ENCODE data around the gene DCLK1.

DCLK1 gene

DNA sequence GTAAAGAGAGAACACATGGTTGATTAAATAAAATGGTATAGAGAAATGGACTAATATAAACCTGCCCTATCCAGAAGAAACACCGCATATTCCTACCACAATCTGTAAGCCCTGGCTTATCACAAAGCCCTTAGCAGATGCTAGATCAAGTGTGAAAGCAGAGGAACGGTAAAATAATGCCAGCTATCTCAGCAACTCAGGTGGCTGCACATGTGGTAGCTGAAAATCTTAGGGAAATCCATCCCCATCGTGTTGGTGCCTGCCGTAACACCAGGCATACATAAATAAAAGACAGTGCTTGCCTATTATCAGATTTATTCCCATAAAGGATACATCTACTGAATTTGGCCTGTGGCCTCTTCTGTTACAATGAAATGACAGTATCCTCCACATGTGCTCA is 350.6 kb downstream of the DCLK1 start:
- DNase-seq: no peak

DNA sequence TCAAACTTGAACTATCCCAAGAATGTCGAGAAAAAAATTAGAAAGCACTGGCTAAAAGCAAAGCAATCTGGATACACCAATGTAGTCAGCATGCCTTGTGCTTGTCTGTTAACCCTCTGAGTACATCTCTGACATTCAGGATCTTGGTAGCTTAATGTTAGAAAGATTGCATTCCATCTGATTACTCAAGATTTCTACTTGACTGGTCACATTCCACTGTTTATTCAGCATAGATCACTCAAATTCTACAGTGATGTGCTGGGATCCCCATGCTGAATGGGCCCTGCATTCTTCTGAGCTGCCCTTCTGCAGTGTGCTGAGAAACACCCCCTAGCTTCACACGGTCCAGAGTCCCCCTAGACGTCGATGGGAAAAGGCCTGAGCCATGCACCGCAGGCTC is 359.3 kb downstream of the DCLK1 start:
- no peak for DNase-seq

DNA sequence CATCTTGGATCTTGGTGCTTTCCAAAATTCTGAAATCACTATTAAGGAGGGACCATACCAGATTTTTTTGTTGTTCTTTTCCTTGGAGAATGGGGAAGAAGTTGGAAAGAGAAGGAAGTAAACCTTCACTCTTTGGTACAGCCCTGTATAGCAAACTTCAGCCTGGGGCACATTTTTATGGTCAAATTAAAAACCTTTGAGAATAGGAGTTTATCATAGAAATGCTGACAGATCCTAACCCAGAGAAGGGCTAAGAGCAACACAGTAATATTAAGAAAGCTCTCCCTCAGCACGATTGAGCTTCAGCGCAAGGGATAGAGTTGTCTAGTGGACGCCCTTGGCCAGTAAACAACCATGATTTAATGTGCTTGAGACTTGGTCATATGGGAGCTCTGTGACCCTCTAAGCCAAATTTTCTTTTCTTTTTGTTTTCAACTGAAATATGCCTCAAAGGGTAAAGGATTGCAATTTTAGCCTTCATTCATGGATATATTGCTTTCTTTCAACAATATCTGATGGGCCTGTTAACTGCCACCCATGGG is 360.4 kb downstream of the DCLK1 start:
- DNase-seq: no peak

DNA sequence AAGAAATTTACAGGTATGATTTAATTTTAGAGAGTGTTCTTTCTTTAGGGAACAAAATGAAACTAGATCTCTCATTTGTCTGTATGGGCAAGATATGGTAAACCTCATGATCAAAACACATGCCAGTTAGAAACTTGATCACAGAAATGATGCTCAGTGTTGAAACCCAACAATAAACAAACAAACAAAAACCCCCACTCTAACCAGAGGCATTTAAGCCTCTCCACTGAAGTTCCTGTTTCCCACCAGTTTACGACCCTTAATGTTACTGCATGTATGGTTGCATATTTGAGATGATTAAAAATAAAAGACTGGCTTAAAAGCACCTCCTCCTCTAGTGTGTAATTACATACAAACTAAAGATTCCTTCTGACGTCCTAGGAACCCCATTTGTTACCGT is 361.4 kb downstream of the DCLK1 start:
- no peak for DNase-seq

DNA sequence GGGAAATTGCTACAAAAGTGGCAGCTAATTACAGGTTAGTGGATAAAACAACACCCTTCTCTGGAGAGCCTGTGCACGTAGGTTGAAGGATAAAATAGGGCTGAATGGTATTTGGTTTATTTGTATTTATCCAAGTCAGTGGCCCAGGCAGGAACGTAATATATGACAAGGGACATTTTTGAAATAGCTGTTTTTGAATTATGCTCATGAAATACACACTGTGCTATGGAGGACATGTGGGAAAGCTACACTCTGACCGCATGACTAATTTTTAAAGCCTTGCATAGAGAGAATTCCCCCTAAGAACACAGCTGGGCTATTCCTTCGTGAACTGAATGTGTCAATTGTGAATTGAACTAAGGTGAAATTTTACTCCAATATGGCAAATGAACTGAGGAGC is 362.6 kb downstream of the DCLK1 start:
- no peak for DNase-seq

DNA sequence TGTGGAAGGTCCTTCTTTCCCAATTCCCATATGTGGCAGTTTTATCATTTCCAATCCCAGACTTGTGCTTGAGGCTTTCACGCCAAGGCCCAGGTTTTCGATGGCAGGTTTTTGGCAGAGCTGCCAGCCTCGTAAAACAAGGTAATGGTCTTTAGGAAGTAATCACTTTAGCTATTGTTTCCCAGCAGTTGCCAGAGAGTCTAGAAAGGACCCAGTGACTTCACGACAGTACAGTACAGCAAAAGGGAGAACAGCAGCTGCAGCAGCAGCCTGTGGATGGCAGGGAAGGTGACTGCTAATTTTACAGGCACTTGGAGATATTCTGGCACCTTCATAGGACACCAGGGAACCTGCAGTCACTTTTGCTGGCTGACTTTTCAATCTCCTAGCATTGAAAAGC is 363.1 kb downstream of the DCLK1 start:
- DNase-seq: peak; percentile 30

DNA sequence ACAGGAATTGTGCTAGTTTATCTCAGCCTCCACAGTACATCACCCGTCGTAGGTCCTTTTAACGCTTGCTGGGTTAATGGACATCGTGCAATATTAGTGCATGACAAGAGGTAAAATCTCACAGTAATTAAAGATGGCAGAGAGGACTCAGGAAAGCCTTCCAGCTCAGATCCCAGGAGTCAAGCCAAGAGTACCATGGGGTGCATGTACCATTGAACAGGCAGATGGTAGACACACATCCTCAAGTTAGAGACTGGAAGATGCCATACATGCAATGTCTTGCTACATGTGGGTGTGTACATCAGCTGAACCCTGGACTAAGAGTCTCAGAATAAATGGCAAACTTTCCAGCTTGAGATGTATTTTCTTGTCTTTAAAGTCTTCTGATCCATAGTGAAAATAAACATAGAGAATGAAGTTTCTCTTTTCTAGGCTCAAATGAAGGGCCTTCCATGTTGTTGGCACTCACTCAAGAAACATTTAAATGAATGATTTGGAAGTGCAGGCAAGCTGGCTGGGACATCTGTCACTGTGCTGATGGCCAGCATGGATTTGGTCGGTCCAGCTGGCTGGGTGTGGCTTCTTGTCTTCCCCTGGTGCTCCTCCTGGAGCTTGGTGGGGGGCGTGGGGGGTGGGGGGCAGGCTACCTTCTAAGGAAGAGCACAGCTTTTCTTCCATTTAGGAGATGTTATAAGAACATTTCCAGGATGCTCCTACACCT is 363.8 kb downstream of the DCLK1 start:
- DNase-seq: peak; percentile 14

DNA sequence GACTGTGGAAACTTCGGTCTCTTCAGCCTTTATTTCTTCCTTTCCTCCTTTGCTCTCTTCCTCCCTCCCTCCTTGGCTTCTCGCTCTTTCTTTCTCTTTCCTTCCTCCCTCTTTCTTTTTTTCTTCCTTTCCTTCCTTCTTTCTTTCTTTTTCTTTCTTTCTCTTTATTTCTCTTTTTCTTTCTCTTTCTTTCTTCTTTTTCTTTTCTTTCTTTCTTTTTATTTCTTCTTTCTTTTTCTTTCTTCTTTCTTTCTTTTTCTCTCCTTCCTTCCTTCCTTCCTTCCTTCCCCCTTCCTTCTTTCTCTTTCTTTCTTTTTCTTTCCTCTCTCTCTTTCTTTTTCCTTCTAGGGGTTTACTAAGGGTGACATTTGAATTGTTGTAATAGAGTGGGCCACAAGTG is 364.5 kb downstream of the DCLK1 start:
- no peak for DNase-seq

DNA sequence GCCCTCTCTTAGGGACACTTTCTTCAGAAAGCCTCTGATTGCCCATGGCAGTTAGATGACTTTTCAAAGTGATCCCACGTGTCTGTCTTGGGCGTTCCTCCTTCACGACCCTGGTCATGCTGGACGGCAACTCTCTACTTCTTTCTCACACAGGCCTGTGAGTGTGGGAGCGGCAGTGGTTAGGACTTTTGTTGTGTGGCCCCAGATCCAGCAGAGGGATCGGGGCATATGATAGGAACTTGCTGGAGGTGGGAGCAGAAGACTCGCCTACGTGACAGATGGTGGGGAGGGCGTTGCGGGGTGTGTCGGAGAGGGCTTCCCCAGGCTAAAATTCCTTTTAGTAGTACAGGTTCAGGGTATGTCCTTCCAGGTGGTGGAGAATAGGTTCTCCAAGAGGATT is 365.2 kb downstream of the DCLK1 start:
- no peak for DNase-seq

DNA sequence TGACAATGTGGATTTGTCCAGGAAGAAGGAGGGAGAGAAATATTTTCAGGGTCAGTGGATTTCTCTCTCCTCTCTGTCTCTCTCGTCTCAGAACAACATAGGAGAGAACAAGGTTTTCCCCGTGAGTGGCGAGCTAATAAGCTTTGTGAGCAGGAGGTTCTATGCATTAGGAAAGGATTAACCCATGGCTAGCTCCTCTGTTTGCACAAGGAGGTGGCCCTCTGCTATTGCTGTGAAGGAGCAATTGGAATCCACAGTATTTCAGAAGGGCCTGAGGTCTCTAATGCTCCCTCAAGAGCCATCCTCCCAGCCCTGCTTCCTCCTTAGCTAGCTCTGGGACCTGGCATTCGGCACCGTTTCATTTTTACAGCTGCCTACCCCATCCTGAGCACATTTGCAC is 365.8 kb downstream of the DCLK1 start:
- DNase-seq: no peak

DNA sequence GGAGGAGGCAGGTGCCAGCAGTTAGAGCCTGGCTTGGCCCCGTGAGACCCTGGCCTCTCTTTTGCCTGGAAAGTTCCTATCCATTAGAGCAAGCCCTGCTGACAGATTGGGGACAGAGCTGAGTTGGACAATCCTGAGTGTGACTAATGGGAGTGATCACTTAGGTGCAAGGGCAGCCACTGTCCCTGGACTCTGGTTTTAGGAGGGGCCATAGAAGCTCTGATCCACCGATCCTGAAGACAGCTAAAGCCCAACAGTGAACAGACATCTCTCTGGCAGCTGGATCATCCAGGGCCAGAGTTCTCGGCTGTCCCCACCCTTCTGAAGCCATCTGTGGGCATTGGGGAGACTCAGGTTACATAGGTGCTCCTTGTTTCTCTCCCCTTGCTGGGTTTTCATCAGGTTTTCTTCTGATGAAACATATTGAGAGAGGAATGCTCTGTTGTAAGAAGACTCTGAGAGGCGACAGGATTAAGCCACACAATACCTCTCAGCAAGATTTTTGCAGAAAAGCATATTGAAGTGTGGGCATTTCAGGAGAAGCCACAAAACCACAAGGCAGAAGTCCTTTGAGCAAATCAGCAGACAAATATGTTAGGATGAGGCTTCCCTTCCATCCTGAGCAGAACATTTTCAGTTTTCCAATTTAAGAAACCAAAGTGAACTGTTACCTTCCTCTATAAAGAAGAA is 366.7 kb downstream of the DCLK1 start:
- no peak for DNase-seq

DNA sequence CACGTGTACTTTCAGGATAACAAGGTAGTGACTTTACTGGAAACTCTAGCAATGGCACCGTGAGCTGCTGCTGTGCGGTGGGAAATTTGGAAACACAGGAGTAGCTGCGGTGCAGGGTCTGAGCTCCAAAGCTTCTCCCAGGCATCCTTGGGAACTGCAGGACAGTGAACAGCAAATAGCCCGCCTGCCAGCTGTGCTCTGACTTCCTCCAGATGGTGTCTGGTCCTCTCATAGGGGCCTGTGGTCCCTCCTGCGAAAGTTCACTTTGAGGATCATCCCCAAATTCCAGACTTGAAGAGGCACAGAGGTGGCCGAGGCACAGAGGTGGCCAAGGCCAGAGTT is 367.4 kb downstream of the DCLK1 start:
- DNase-seq: no peak

DNA sequence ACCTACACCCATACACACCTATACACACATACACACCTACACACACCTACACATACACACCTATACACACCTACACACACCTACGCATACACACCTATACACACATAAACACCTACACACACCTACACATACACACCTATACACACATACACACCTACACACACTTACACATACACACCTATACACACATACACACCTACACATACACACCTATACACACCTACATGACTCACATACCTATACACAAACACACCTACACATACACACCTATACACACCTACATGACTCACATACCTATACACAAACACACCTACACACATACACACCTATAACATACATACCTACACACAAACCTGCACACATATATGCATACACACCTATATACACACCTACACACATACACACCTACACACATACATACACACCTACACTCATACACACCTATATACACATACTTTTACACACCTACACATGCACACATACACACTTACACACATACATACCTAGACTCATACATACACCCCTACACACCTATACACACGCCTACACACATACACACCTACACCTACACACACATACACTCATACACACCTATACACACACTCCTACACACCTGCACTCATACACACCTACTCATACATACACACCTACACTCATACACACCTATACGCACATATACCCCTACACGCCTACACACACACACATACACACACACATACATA is 368.0 kb downstream of the DCLK1 start:
- DNase-seq: no peak

DNA sequence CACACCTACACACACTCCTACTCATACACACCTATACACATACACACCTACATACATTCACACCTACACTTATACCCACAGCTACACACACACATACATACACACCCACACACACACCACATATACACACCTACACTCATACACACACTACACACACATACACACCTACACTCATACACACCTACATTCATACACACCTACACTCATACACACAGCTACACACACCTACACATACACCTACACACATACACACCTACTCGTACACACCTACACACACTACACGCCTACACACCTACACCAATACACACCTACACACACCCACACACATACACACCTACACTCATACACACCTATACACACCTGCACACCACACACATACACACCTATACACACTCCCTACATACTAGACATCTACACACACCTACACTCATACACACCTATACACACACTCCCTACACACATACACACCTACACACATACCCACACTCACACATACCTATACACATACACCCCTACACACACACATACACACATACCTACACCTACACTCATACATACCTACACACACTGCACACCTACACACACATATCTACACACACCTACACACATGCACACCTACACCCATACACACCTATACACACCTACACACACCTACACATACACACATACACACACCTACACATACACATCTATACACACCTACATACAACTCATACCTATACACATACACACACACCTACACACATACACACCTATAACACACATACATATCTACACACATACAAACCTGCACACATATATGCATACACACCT is 369.5 kb downstream of the DCLK1 start:
- DNase-seq: no peak

DNA sequence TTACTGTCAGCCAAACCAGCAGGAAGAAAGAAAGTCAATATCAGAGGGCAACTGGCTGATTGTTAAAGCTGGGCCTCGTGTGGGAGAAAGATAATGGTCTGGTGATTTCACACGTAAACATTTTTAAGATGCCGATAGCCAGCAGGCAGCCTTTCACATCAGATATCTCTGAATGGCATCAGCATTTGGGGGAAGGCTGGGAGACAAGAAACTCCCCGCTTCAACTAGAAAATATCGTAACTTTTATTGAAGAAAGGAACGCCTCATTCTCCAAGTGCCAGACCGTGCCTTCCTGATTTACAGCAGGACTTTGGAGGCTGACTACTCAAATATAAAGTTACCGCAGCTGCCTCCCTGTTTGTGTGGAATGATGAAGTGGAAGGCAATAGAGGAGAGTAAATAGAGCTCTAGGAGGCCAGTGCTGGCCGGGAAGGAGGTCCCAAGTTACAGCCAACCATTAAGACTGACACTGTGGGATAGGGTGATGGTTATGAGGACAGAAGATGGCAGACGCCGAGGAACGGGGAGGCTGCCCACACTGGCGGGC is 370.4 kb downstream of the DCLK1 start:
- no peak for DNase-seq

DNA sequence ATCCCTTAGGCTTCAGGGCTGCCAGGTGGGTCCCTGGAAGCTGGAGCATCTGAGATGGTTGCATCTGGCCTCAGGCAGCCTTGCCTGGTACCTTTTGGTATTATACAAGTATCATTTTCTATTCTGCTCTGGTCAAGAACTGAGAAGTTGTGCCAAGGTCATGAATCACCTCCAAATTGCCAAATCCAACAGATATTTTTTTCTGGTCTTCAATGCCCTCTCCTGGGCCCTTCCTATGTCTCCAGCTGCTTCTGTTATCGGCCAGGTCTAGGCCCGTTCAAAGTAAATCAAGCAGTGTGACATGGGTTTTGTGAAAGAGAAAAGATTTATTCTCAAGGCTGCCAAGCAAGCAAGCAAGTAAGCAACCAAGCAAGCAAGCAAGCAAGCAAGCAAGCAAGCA is 383.6 kb downstream of the DCLK1 start:
- no peak for DNase-seq

DNA sequence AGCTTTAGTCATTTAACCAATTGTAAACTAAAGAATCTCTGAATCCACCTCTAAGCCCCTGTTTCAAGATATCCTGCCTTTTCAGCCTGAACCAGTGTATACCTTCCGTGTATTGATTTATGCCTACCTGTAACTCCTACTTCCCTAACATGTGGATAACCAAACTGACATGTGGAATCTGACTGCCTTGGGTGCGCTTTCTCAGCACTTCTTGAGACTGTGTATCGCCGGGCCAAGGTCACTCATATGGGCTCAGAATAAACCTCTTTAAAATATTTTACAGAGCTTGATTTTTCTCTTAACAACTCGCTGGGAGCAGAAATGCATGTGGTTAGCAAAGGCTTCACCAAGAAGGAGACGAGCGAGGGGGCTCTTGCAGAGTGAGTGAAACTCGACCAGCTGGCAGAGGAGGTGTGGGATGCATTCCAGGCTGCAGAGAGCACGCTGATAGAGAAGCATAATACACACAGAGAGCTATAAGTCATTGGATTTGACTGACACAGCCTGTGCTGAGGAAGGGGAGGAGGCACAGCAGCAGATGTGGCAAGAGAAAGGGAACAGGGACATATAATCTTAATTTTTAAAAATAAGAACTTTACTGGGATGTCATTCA is 386.5 kb downstream of the DCLK1 start:
- no peak for DNase-seq

DNA sequence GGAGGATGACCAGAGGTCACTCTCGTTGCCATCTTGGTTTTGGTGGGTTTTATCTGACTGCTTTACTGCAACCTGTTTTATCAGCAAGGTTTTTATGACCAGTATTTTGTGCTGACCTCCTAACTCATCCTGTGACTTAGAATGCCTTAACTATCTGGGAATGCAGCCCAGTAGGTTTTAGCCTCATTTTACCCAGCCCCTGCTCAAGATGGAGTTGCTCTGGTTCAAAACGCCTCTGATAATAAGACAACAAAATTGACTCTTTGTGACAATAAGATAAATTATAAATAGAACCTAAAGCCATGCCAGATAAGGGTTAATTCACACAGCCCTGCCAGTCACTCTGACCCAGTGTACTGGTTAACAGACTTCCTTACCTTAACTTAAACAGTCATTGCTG is 387.0 kb downstream of the DCLK1 start:
- DNase-seq: no peak

DNA sequence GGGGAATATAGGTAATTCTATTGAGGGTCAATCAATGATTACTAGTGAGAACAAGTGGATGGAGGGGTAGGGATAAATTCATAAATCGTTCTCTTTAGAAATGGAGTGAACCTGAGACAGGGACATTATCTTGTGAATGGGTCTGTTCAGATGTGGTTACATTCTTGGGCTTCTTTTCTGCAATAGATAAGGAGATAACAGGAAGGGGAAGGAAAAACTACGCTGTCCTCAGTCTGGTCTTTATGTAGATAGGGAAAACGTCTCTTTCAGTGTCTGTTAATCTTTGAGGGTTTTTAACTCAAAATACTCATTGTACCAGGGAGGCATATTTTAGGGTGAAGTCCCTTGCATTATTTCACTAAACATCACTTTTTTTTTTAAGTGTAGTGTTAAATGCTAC is 388.0 kb downstream of the DCLK1 start:
- DNase-seq: no peak

DNA sequence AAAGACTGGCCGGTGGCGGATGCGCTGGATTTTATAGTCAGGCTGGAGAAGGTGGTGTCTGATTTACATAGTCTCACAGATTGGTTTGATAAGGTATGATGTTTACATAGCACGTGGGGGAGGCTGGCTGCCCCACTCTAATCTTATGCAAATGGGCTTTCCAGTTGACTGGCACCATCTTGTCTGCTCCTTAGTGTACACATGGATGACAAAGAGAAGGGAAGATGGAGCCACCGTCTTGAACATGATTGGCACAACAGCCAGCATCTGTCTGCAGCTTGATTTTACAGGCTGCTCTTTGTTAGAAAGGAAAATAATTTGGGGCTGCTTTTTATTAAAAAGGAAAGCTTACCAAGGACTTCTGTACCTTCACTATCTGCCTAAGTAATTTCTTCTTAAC is 389.5 kb downstream of the DCLK1 start:
- no peak for DNase-seq

DNA sequence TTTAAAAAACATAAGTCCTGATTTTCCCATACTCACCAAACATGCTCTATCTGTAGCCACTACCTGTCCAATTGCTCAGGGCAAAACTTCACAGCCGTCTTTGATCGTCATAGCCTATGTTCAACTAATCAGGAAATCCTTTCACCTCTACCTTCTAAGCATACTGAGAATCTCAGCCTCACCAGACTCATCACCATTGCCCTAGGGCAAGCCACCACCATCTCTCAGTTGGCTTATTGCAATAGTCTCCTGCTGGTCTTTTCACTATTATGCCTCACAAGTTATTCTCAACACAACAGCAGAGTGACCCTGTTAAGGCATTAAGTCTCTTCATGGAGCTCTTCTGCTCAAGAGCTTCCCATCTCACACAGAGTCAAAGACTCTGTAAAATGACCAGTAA is 394.3 kb downstream of the DCLK1 start:
- DNase-seq: no peak

DNA sequence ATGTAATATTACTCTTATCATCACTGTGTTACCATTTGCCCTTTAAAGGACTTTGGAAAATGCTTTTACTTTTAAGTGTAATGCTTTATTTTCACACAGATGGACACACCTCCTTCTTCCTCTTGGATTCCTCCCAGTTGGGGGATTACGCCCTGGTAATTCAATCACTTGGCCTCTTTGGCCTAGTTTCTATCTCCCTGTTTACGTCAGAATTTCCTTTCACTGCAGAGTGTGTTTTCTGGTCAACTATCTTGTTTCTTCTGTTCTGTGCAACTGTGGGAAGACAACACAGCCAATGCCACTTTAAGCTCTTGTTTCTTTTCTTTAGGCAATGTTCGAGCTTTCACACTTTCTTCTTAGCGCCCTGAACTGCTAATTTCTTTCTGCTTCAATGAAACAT is 397.4 kb downstream of the DCLK1 start:
- no peak for DNase-seq

DNA sequence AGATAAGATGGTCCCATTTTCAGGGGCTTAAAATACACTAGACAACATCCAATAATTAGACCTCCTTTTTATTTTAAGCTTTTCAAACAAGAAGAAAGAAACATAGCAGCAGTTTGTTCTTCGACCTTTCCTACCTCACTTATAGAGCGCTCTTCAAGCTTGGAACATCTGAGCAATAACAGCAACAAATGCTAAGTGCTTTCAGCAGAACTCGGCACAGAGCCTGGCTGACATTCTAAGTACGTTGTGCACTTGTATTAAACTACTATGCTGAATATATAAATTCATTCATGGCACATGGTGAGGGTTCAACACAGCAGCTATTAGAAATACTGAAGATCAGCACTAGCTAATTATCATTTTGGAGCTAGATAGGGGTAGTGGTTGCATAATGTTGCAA is 398.6 kb downstream of the DCLK1 start:
- DNase-seq: no peak
